ENCODE results near the gene EXOC3L1.

EXOC3L1 gene

GRCh38 chr16:67147437-67148140, 42.3 kb downstream of the EXOC3L1 start:
- DNase-seq, result no peak

- no peak for DNase-seq
Observed at GRCh38 chr16:67146523-67147357, 43.2 kb downstream of the EXOC3L1 start.

GRCh38 chr16:67145746-67146145, 44.2 kb downstream of the EXOC3L1 start:
- DNase-seq, result no peak

- no peak for DNase-seq
Observed at GRCh38 chr16:67144943-67145342, 45.0 kb downstream of the EXOC3L1 start.

- DNase-seq, result no peak
Observed at GRCh38 chr16:67142342-67142741, 47.6 kb downstream of the EXOC3L1 start.

GRCh38 chr16:67141391-67141790, 48.5 kb downstream of the EXOC3L1 start:
- no peak for DNase-seq

- no peak for DNase-seq
Observed at GRCh38 chr16:67137605-67138004, 52.3 kb downstream of the EXOC3L1 start.

All from NCI-H1417 treated with DMSO at 0.1 percent for 48 hours (cell line).